ENCODE results near the gene KRTAP5-8. TPM values are rescaled to one million over a fixed set of nuclear protein-coding genes. Genes with fewer than 3 reads are reported as not detected.

KRTAP5-8 gene
- total and polyA plus RNA-seq, 2 experiments from 2014 or later: not detected

GRCh38 chr11:71542879-71543777 lies 5.3 kb downstream of the KRTAP5-8 start (continued):
- no peak for TF ChIP-seq REST (IDR thresholded peaks at IDR 0.05; ENCODE audit: unreplicated experiment)

GRCh38 chr11:71543866-71544265 lies 6.0 kb downstream of the KRTAP5-8 start:
- Histone ChIP-seq H3K4me2 (no peak overlapping the region), H3K4me3 (no peak overlapping the region), H3K27me3 (ENCODE audit: insufficient read depth) (no peaks in the 10 kb centered on the region), H3K4me1 (ENCODE audit: insufficient read depth) (peaks cover 10% of the 10 kb centered on the region; the same call in 1 of the 2 replicates), H3K9me2 (ENCODE audit: insufficient read depth) (peaks cover 6% of the 10 kb centered on the region; the same call in 1 of the 2 replicates), H2AFZ (no peak overlapping the region), H3K79me2 (replicated peaks; ENCODE audit: insufficient read depth) (no peaks in the 10 kb centered on the region), H3K36me3 (ENCODE audit: insufficient read depth) (no peaks in the 10 kb centered on the region), H3F3A (replicated peaks; ENCODE audit: low read depth) (no peaks in the 10 kb centered on the region), H3K27ac (ENCODE audit: low read depth) (no peak overlapping the region), H4K20me1 (replicated peaks; ENCODE audit: insufficient read depth) (no peaks in the 10 kb centered on the region)
- Mint-ChIP-seq H3K4me1 (peaks cover 12% of the 10 kb centered on the region), H3K27me3 (ENCODE audit: insufficient read depth, low read depth, poor library complexity) (peaks cover 4% of the 10 kb centered on the region), H3K27ac (no peak overlapping the region), H3K36me3 (ENCODE audit: low read depth) (peaks cover 16% of the 10 kb centered on the region; the same call in 2 of the 3 replicates), H3K4me3 (no peak overlapping the region), H3K9me3 (peaks cover 18% of the 10 kb centered on the region)
- no peak for ATAC-seq
- TF ChIP-seq ZNF331 (CRISPR knock-in tag; IDR thresholded peaks at IDR 0.05; ENCODE audit: low read depth): no peak
- TF ChIP-seq ETS1 (IDR thresholded peaks at IDR 0.05): no peak
- TF ChIP-seq JUNB (IDR thresholded peaks at IDR 0.05; ENCODE audit: unreplicated experiment): no peak
- TF ChIP-seq EZH2 (IDR thresholded peaks at IDR 0.05; ENCODE audit: low read depth, unreplicated experiment): no peak
- no peak for TF ChIP-seq CREB1 (CRISPR knock-in tag; IDR thresholded peaks at IDR 0.05; ENCODE audit: low read depth)
- no peak for DNase-seq (ENCODE audit: low spot score)
